Testis (tissue), 3 donors: ENCODE measurements around the gene LEMD3. TPM values are rescaled to one million over a fixed set of nuclear protein-coding genes. Genes with fewer than 3 reads are reported as not detected.

Experiments
- DNase-seq: peaks from one replicate; pipeline ENCODE4 v3.0.0-alpha.2; 2019
- H3K27ac ChIP-seq, 2 donors: fragments of 200-600 bp; sonication (generic); one replicate each; pipeline ENCODE4 v1.5.1; 2019
- H3K27me3 ChIP-seq: fragments of 200-600 bp; sonication (generic); one replicate; pipeline ENCODE4 v1.5.1; 2019
- H3K36me3 ChIP-seq: fragments of 200-600 bp; sonication (generic); one replicate; pipeline ENCODE4 v1.5.1; 2017; ENCODE audit warnings: low read depth; ENCODE audit errors: missing control alignments
- H3K4me1 ChIP-seq: fragments of 200-600 bp; sonication (generic); one replicate; pipeline ENCODE4 v1.5.1; 2019
- H3K4me3 ChIP-seq, 2 donors: fragments of 200-600 bp; sonication (generic); one replicate each; pipeline ENCODE4 v1.5.1; 2017 to 2019
- H3K9me3 ChIP-seq: fragments of 200-600 bp; sonication (generic); one replicate; pipeline ENCODE4 v1.5.1; 2017
- POLR2A ChIP-seq: fragments of 450-650 bp; IDR thresholded peaks from one replicate; pipeline ENCODE4 v1.6.1; 2017; ENCODE audit warnings: antibody characterized with exemption, mild to moderate bottlenecking, moderate library complexity
- WGBS, 2 donors: methylation state at CpG; one replicate each; pipeline ENCODE4 v1.1.5; 2018; 5-methylcytosine and 5-hydroxymethylcytosine counted together
- intact Hi-C: fragments of 100-400 bp; cut with DNase I; formaldehyde crosslinking; loops from one replicate; pipeline ENCODE4 v1.15.1; 2023; ENCODE audit warnings: low total_unique reads
- polyA plus RNA-seq: library from polyadenylated mRNA; stranded (reverse); fragments of 350-450 nt; fragmentation: Illumina TruSeq; extraction: RNeasy Lipid Tissue Mini Kit (QIAGEN cat#74804); gene quantifications from one replicate; pipeline ENCODE4 v1.2.3, GENCODE V29; 2014; ENCODE audit warnings: low read depth, low replicate concordance; ENCODE audit not compliant: insufficient read depth
- total RNA-seq, 2 donors: library from RNA; depleted of rRNA; stranded (reverse); fragments of >200 nt; gene quantifications; one replicate each; pipeline ENCODE4 v1.2.3, GENCODE V29; 2016
- TF ChIP-seq, protein P1 (sequence below), 3 experiments: fragments of 450-650 bp in 2 of 3; fragments of 200-600 bp in 1 of 3; sonication (generic) in 1 of 3; IDR thresholded peaks; one replicate each; pipeline ENCODE4 v1.5.1; 2016 to 2019; ENCODE audit warnings: antibody characterized with exemption in 3 of 3, mild to moderate bottlenecking in 2 of 3, moderate library complexity in 1 of 3

Gene LEMD3
- total and polyA plus RNA-seq, 3 donors from 2014 or later, result 38.7 to 92.4 (median 72.4) TPM

DNA sequence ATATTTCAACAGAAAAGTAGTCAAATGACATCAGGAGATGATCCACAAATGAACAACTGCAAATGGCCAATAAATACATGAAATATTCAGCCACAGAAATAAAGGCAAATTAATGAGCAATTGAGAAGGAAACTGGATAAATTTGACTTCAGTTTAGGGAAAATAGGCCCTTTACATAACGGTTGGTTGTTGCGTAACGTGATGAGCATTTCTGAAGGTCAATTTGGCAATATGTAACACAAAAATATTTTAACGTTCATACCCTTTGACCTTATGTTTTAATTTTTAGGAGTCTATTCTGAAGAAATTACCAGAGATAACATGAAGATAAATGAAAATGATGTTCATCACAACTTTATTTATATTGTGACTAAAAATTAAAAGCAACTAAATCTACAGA lies 94.4 kb downstream of the LEMD3 start:
- WGBS, 2 donors, result 65 to 68% methylated on average over 4 of the region's 4 CpGs
- Histone ChIP-seq H3K36me3 (no peaks in the 10 kb centered on the region), H3K4me1 (no peaks in the 10 kb centered on the region), H3K27me3 (no peaks in the 10 kb centered on the region), H3K4me3 (no peak overlapping the region), H3K9me3 (no peaks in the 10 kb centered on the region), H3K27ac (no peak overlapping the region)
- TF ChIP-seq, protein P1, sequence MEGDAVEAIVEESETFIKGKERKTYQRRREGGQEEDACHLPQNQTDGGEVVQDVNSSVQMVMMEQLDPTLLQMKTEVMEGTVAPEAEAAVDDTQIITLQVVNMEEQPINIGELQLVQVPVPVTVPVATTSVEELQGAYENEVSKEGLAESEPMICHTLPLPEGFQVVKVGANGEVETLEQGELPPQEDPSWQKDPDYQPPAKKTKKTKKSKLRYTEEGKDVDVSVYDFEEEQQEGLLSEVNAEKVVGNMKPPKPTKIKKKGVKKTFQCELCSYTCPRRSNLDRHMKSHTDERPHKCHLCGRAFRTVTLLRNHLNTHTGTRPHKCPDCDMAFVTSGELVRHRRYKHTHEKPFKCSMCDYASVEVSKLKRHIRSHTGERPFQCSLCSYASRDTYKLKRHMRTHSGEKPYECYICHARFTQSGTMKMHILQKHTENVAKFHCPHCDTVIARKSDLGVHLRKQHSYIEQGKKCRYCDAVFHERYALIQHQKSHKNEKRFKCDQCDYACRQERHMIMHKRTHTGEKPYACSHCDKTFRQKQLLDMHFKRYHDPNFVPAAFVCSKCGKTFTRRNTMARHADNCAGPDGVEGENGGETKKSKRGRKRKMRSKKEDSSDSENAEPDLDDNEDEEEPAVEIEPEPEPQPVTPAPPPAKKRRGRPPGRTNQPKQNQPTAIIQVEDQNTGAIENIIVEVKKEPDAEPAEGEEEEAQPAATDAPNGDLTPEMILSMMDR (IDR thresholded peaks at IDR 0.05), result no peak
- TF ChIP-seq POLR2A, result no peak
- intact Hi-C loops, result no loop called here
- no peak for DNase-seq

DNA sequence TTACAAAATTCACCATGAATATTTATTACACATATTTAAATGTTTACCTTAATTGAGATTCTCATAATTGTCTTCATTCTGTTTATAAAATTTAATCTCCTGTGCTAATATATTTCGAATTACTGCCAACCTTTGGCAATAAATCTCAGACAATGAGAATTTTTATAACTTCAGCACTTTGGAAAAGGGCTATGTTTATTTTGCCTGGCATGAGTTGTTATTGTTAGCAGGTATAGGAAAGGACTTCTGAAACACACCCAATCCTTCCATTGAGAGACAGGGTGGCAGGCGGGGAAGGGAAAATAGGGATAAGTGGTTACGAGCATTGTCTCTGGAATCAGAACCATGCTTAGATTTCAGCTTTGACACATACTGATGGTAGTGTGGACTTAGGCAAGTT lies 97.0 kb downstream of the LEMD3 start:
- WGBS, 2 donors, result 88 to 97% methylated on average over 3 of the region's 3 CpGs
- no peaks in the 10 kb centered on the region for H3K9me3 ChIP-seq
- intact Hi-C loops, result no loop called here
- no peaks in the 10 kb centered on the region for H3K4me1 ChIP-seq
- H3K27ac ChIP-seq, result no peak overlapping the region
- no peaks in the 10 kb centered on the region for H3K27me3 ChIP-seq
- no peak for DNase-seq
- no peak for TF ChIP-seq POLR2A
- TF ChIP-seq, protein P1 (IDR thresholded peaks at IDR 0.05), result no peak
- no peaks in the 10 kb centered on the region for H3K36me3 ChIP-seq
- no peak overlapping the region for H3K4me3 ChIP-seq

DNA sequence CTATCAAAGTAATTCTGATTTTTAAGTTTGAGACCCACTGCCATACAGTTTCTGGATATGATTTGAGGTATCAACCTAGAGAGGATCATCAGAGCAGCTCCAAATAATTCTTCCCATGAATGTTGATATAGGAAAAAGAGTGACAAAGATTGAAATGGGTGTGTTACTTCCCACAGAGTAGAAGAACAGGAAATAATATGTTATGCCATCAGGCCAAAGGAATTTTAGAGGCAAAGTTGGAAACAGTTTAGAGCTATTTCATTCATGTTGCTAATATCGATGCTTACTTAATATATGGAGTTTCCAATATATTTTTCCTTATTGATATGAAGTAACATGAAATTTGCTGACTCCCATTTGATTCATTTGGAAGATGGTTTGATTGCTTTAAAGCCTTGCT lies 100.2 kb downstream of the LEMD3 start:
- Histone ChIP-seq H3K4me3 (no peak overlapping the region), H3K27ac (no peak overlapping the region), H3K9me3 (no peaks in the 10 kb centered on the region), H3K4me1 (no peaks in the 10 kb centered on the region), H3K36me3 (no peaks in the 10 kb centered on the region), H3K27me3 (no peaks in the 10 kb centered on the region)
- 88 to 94% methylated on average over 1 of the region's 1 CpG for WGBS, 2 donors
- no peak for DNase-seq
- intact Hi-C loops, result no loop called here
- TF ChIP-seq, protein P1 (IDR thresholded peaks at IDR 0.05), result no peak
- TF ChIP-seq POLR2A, result no peak

DNA sequence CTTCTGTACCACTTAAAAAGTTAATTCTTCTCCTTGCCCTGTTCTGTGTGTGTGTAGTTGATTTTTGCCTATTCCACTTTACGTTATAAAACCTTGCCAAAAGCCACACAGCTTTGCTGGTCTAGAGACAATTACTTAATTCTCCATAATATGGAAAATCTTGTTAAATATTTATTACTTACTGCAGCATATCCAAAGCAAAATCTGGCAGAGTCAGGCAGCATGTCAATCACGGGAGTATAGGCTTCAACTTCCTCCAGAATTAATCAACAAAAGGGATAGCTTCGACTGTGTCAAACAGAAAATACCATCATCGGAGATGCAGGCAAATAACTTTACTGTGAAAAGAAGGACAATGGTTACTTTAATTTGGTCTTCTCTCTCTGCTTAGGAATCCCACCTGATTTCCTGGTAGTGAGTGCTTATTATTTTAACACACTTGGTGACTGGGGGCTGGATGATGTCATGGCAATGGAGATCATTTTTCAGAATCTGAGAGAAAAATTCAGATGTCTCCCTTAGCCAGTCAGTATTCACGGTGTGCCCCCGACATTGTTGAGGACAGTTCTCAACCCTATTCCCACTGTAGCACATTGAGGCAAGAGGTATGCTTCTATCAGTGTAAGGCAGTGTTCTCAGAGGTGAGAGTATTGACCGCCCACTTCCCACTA lies 105.4 kb downstream of the LEMD3 start:
- H3K9me3 ChIP-seq, result no peaks in the 10 kb centered on the region
- 88 to 90% methylated on average over 7 of the region's 7 CpGs for WGBS, 2 donors
- intact Hi-C loops, result no loop called here
- no peak overlapping the region for H3K4me3 ChIP-seq
- DNase-seq, result no peak
- TF ChIP-seq, protein P1 (IDR thresholded peaks at IDR 0.05), result no peak
- TF ChIP-seq POLR2A, result no peak
- H3K36me3 ChIP-seq, result no peaks in the 10 kb centered on the region
- H3K27me3 ChIP-seq, result no peaks in the 10 kb centered on the region
- no peaks in the 10 kb centered on the region for H3K4me1 ChIP-seq
- H3K27ac ChIP-seq, result no peak overlapping the region

DNA sequence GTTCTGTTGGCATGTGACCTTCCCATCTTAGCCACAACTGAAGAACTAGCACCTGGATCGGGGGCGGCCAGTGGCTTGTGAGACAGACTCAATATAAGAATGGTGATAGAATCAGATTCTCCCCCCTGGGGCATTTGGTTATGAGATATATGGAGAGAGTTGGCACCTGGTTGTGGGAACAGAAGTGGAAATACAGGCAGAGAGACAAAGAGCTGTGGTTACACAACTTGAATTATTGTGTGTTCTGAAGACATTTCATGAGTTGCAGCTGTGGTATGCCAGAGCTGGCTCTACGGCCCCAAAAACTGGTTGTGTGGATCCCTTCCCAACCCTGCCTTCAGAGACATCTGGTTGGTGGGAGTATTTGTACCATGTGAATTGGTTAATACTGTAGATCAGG lies 106.2 kb downstream of the LEMD3 start:
- Histone ChIP-seq H3K9me3 (no peaks in the 10 kb centered on the region), H3K27ac (no peak overlapping the region)
- 91 to 96% methylated on average over 3 of the region's 3 CpGs for WGBS, 2 donors

More for the DNA sequence above, 106.2 kb downstream of the LEMD3 start:
- TF ChIP-seq, protein P1 (IDR thresholded peaks at IDR 0.05), result no peak
- TF ChIP-seq POLR2A, result no peak
- Histone ChIP-seq H3K4me3 (no peak overlapping the region), H3K36me3 (no peaks in the 10 kb centered on the region), H3K27me3 (no peaks in the 10 kb centered on the region), H3K4me1 (no peaks in the 10 kb centered on the region)
- no peak for DNase-seq
- intact Hi-C loops, result no loop called here
